RWPE1 (cell line): ENCODE measurements around the gene FAM107B.
"Not testable (repeated sequence)": the region's sequence is repeated elsewhere in the genome, so short reads cannot be mapped to it uniquely, and the experiment has no call there.

ENCODE experiments used
- CTCF ChIA-PET: fragments of 350-600 bp; sonication (Branson Sonifier 250); formaldehyde crosslinking; extraction: SDS; loops from one replicate; lab custom pipeline; 2021; lab: Yijun Ruan, JAX
- POLR2A ChIA-PET: fragments of 400-600 bp; formaldehyde crosslinking; extraction: SDS; loops from one replicate; lab custom pipeline; 2020; ENCODE audit warnings: antibody characterized with exemption; ENCODE audit not compliant: low non-redundant PET; lab: Yijun Ruan, JAX
- DNase-seq: peaks from one replicate; pipeline ENCODE4 v3.0.0; 2012; ENCODE audit warnings: low spot score
- H3K27ac ChIP-seq: fragments of 450-650 bp; 2 replicates; pipeline ENCODE4 v1.5.1; 2017
- CTCF ChIP-seq: fragments of 450-650 bp; conservative IDR thresholded peaks from 2 replicates; pipeline ENCODE4 v1.5.1; 2017; ENCODE audit warnings: low read depth, mild to moderate bottlenecking

FAM107B gene

GRCh38 chr10:14648005-14648765 is 126.5 kb downstream of the FAM107B start:
- H3K27ac ChIP-seq, result no peak overlapping the region
- POLR2A ChIA-PET, result no interaction called here
- no peak for TF ChIP-seq CTCF
- no peak for DNase-seq
- CTCF ChIA-PET, result no interaction called here

- CTCF ChIA-PET, result interaction anchor here (1.2 kb wide), 1 partner anchor 38 kb away, joined by 4 read pairs; no protein-coding TSS in a partner anchor
- POLR2A ChIA-PET, result no interaction called here
- no peak for TF ChIP-seq CTCF
- no peak overlapping the region for H3K27ac ChIP-seq
- no peak for DNase-seq
Measured at GRCh38 chr10:14645239-14645960, 129.3 kb downstream of the FAM107B start.

- H3K27ac ChIP-seq, result no peak overlapping the region
- TF ChIP-seq CTCF, result no peak
- POLR2A ChIA-PET, result no interaction called here
- DNase-seq, result no peak
- CTCF ChIA-PET, result no interaction called here
Measured at GRCh38 chr10:14639637-14640036, 135.1 kb downstream of the FAM107B start.

- no peak overlapping the region for H3K27ac ChIP-seq
- TF ChIP-seq CTCF, result no peak
- ChIA-PET POLR2A (no interaction called here), CTCF (interaction anchor here (0.8 kb wide), 1 partner anchor 449 kb away, joined by 3 read pairs; no protein-coding TSS in a partner anchor)
- no peak for DNase-seq
Measured at GRCh38 chr10:14635043-14635710, 139.5 kb downstream of the FAM107B start.

- H3K27ac ChIP-seq, DNase-seq, POLR2A ChIA-PET: not testable (repeated sequence)
- CTCF ChIA-PET, result interaction anchor here (0.6 to 0.8 kb wide), 2 partner anchors 97 to 448 kb away, joined by 3 read pairs; no protein-coding TSS in a partner anchor
Measured at GRCh38 chr10:14634572-14634971, 140.1 kb downstream of the FAM107B start.

- CTCF ChIA-PET, result no interaction called here
Measured at GRCh38 chr10:14625765-14626525, 148.8 kb downstream of the FAM107B start.

More at GRCh38 chr10:14625765-14626525, 148.8 kb downstream of the FAM107B start:
- DNase-seq, result no peak
- POLR2A ChIA-PET, result no interaction called here
- no peak overlapping the region for H3K27ac ChIP-seq
- TF ChIP-seq CTCF, result no peak
